IPS DF 4.7 (cell line): ENCODE data around the gene PLA2G4D.

ENCODE experiments used
- DNase-seq: peaks from one replicate; pipeline ENCODE4 v3.0.0-alpha.2; 2013; ENCODE audit warnings: low spot score; ENCODE audit errors: extremely low read depth

The PLA2G4D gene, protein sequence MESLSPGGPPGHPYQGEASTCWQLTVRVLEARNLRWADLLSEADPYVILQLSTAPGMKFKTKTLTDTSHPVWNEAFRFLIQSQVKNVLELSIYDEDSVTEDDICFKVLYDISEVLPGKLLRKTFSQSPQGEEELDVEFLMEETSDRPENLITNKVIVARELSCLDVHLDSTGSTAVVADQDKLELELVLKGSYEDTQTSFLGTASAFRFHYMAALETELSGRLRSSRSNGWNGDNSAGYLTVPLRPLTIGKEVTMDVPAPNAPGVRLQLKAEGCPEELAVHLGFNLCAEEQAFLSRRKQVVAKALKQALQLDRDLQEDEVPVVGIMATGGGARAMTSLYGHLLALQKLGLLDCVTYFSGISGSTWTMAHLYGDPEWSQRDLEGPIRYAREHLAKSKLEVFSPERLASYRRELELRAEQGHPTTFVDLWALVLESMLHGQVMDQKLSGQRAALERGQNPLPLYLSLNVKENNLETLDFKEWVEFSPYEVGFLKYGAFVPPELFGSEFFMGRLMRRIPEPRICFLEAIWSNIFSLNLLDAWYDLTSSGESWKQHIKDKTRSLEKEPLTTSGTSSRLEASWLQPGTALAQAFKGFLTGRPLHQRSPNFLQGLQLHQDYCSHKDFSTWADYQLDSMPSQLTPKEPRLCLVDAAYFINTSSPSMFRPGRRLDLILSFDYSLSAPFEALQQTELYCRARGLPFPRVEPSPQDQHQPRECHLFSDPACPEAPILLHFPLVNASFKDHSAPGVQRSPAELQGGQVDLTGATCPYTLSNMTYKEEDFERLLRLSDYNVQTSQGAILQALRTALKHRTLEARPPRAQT

DNA sequence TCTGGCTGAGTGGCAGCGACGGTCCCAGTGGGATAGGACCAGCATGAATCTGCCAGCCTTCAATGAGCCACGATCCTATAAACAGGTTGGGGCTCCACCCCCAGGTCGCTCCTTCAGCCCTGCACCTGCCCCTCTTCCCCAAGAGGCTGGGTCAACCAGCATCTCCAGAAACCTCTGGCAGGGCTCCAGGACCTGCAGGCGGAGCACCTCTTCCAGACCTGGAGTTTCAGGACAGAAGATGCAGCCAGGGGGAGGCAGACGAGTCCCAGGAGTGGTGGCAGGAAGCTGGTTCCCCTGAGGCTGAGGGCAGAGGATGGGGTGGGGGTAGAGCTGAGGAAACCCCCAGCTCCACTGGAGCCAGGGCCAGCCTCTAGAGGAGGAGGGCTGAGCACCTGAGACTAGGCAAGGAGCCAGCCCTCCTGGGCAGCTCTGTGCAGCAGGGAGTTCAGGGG lies at the start of gene PLA2G4D:
PLA2G4D (minus strand) TSS at position 51 of the 452 bp plus-strand sequence. CDS start 103 bp downstream, outside the sequence.
- DNase-seq, result no peak

GRCh38 chr15:42143356-42143755 lies 49.0 kb upstream of the PLA2G4D start:
- no peak for DNase-seq

- no peak for DNase-seq
Observed at GRCh38 chr15:42141795-42142667, 47.7 kb upstream of the PLA2G4D start.

GRCh38 chr15:42141246-42141645 lies 46.9 kb upstream of the PLA2G4D start:
- DNase-seq, result no peak

GRCh38 chr15:42140383-42141070 lies 46.2 kb upstream of the PLA2G4D start:
- no peak for DNase-seq

DNA sequence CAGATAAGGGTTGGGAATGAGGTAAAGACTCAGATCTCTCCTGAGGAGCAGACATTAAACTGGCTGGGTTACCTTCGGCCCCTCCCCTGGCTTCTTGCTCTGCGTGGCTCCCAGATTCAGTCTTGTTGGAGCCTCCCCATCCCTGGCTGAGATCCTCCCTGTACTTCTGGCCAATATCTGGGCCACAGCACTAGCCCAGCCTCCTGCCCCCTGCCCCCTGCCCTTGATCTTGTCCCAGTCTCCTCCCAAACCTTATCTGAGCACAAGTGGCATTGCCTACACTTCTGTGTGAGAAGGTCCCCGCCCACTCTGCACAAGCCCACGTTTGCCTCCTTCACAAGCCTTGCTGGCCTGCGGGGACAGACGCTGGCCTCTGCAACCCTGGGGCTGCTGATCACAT lies 45.2 kb upstream of the PLA2G4D start:
- DNase-seq, result no peak

- DNase-seq, result no peak
Observed at GRCh38 chr15:42138968-42139386, 44.6 kb upstream of the PLA2G4D start.

DNA sequence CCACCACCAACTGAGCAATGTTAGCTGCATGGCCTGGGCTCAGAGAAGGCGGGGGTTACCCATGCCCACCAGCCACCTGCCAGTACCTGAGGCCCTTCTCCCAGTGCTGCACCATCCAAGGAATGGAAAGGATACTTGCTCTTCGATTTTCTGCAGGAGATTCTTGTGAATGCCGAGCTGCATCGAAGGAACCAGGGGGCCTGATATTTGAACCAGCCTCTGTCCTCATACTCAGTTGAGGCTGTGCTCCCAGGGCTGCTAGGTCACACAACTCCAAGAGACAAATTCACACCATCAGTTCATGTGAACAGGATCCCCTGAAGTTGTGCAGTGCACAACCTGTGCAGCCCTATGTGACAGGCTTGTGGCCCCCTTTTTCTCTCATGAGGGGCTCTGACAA lies 44.0 kb upstream of the PLA2G4D start:
- no peak for DNase-seq

- no peak for DNase-seq
Observed at GRCh38 chr15:42137461-42138261, 43.3 kb upstream of the PLA2G4D start.

DNA sequence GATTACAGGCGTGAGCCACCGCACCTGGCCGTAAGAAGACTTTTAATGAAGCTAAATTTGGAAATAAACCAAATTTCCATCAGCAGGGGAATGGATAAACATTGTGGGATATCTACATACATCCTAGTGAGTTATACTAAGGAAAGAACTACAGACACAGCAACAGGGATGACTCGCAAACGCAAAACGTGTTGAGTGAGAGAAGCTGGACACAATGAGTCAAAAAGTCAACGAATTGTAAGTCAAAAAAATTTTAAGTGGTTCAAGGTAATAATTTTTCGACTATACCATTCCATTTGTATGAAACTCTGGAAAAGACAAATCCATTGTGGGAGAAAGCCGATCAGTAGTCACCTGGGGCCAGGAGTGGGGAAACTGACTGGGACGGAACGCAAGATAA lies 42.2 kb upstream of the PLA2G4D start:
- DNase-seq, result no peak

- DNase-seq, result no peak
Observed at GRCh38 chr15:42135351-42135750, 41.0 kb upstream of the PLA2G4D start.

GRCh38 chr15:42134617-42135245 lies 40.4 kb upstream of the PLA2G4D start:
- DNase-seq, result no peak

DNA sequence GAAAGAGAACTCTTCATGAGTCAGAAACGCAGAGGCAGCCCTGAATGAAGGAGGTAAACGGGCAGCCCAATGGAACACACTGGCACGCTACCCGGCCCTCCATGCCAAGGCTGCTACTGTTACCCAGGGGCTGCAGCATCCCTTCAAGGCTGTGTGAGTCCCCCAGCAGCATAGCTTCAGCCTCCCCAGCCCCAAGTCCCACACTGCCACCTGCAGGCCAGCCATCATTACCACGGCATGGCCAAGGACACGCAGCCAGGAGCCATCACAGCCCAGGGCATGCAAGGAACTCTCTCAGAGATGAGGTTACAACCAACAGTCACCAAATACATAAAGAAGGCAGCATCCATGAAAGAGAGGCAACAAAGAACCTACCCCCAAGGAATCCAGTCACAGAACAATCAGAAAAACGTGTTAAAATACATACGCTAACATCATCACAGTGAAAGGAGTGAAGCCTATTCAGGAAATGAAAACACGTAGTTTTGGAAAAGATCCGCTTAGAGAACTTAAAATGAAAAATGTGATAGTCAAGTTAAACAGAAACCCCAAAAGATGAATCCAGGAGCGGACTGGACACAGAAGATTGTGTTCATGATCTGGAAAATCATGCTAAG lies 39.6 kb upstream of the PLA2G4D start:
- no peak for DNase-seq

- no peak for DNase-seq
Observed at GRCh38 chr15:42133356-42133755, 39.0 kb upstream of the PLA2G4D start.

- DNase-seq, result no peak
Observed at GRCh38 chr15:42131826-42132806, 37.8 kb upstream of the PLA2G4D start.

- no peak for DNase-seq
Observed at GRCh38 chr15:42131006-42131405, 36.6 kb upstream of the PLA2G4D start.

DNA sequence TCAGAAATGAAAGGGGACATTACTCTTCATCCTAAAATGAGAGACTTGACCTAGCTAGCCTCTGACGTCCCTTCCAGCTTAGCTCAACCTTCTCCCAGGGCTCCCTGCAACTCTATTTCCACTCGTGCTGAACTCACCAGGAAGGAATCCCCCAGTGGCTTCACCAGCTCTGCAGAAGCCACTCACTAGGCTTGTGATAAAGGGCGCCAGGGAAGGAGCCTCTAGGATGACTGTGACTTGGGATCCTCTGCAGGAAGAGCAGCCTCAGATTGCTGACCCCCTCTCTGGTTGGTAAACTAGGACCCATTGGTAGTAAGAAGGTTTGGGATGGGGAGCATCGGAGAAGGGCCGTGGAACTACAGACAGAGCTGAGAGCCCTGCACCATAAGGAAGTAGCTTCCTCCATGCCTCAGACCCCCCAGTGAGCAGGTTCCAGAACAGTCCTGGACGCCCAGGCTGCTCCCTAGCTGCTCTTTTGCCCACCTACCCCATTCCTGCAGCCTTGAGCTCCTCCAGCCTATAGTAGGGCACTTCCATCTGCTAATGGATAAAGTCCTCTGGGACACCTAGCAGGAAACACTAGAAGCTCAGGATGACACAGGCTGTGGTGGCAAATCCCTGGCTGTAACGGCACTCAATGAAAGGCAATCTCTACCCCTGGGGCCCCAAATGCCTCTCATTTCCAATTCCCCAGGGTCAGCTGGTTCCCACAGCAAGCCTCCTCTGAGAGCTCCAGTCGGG lies 36.1 kb upstream of the PLA2G4D start:
- DNase-seq, result no peak
